Measurements from ENCODE around the gene SZRD1.

DNA sequence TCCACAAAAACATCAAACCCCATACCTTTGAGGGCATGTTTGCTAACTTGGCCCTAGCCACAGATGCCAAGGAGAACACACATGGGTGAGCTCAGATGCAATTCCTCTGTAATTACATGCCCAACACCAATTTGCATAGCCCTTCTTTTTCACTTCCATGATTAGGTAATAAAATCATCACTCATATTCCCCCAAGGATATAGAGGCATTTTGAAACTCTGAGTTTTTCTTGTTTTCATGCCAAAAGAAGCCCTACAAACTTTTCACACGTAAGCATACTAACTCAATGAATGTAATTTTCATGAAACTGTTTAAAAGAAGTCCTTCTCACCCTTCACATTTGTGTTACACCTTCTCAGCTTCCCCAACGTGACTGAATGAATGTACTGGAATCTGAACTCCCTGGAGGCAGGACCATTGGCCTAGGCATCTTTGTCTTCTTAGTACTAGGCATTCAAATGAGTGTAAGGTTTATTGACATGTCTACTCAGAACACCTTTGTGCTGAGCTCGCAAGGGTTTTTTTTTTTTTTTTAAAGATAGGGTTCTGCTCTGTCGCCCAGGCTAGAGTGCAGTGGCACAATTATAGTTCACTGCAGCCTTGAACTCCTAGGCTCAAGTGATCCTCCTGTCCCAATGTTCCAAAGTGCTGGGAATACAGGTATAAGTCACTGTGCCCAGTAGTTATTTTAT, 45.7 kb upstream of the SZRD1 start:
- TF ChIP-seq, protein P1, sequence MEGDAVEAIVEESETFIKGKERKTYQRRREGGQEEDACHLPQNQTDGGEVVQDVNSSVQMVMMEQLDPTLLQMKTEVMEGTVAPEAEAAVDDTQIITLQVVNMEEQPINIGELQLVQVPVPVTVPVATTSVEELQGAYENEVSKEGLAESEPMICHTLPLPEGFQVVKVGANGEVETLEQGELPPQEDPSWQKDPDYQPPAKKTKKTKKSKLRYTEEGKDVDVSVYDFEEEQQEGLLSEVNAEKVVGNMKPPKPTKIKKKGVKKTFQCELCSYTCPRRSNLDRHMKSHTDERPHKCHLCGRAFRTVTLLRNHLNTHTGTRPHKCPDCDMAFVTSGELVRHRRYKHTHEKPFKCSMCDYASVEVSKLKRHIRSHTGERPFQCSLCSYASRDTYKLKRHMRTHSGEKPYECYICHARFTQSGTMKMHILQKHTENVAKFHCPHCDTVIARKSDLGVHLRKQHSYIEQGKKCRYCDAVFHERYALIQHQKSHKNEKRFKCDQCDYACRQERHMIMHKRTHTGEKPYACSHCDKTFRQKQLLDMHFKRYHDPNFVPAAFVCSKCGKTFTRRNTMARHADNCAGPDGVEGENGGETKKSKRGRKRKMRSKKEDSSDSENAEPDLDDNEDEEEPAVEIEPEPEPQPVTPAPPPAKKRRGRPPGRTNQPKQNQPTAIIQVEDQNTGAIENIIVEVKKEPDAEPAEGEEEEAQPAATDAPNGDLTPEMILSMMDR (IDR thresholded peaks at IDR 0.05) = no peak
- TF ChIP-seq POLR2A (IDR thresholded peaks at IDR 0.05) = no peak
- TF ChIP-seq POLR2AphosphoS5 (IDR thresholded peaks at IDR 0.05) = no peak
